Loucy (cell line): ENCODE data around the gene PPP4R3A.

ENCODE experiments used
- EZH2phosphoT487 ChIP-seq: fragments of 200-600 bp; IDR thresholded peaks from 2 replicates; pipeline ENCODE4 v1.6.1; 2018; ENCODE audit warnings: antibody characterized with exemption, mild to moderate bottlenecking, moderate library complexity, borderline replicate concordance
- TF ChIP-seq, protein P1 (sequence below): fragments of 200-600 bp; sonication (generic); conservative IDR thresholded peaks from 2 replicates; pipeline ENCODE4 v1.5.1; 2014; ENCODE audit warnings: mild to moderate bottlenecking, antibody characterized with exemption, low read length

DNA sequence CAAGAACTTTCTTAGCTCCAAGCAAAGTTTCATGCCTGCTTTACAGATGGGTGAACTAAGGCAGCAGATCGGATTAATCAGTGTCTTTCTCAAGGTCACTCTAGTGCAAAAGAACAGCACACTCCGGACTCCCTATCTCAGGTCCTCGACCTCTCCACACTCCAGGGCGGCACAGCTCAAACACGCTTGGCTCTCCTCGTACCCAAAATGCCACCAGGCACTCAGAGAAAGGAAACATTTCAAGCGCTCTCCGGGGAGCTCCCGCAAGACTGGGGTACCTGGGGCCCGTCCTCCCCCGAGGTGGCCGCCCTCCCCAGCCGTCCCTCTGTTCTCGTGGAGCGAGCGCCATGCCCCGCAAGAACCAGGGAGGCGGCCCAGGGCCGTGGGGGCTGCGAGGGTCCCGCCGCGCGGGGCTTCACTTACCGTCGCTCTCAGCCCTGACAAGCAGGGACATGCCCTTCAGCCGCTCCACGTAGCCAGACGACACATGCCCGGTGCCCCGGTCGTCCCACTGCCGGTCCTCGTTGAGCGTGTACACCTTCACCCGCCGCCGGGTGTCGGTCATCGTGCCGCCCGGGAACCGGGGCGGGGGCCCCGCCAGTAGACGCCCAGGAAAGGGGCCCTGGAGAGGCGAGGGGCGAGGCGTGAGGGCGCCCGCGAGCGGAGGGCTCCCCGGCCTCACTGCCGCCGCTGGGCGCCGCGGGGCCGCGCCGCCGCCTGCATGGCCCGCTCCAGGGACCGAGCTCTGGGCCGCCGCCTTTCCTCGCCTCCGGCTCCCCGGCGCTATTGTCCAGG, 830 bp downstream of the PPP4R3A start:
- TF ChIP-seq, protein P1, sequence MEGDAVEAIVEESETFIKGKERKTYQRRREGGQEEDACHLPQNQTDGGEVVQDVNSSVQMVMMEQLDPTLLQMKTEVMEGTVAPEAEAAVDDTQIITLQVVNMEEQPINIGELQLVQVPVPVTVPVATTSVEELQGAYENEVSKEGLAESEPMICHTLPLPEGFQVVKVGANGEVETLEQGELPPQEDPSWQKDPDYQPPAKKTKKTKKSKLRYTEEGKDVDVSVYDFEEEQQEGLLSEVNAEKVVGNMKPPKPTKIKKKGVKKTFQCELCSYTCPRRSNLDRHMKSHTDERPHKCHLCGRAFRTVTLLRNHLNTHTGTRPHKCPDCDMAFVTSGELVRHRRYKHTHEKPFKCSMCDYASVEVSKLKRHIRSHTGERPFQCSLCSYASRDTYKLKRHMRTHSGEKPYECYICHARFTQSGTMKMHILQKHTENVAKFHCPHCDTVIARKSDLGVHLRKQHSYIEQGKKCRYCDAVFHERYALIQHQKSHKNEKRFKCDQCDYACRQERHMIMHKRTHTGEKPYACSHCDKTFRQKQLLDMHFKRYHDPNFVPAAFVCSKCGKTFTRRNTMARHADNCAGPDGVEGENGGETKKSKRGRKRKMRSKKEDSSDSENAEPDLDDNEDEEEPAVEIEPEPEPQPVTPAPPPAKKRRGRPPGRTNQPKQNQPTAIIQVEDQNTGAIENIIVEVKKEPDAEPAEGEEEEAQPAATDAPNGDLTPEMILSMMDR = no peak
- no peak for TF ChIP-seq EZH2phosphoT487
